ENCODE measurements around the gene FAM78A. TPM values are rescaled to one million over a fixed set of nuclear protein-coding genes. Genes with fewer than 3 reads are reported as not detected.
"Not testable (repeated sequence)": the region's sequence is repeated elsewhere in the genome, so short reads cannot be mapped to it uniquely, and the experiment has no call there.

FAM78A gene
- total RNA-seq, 1 donor from 2014 or later: 0.73 TPM

DNA sequence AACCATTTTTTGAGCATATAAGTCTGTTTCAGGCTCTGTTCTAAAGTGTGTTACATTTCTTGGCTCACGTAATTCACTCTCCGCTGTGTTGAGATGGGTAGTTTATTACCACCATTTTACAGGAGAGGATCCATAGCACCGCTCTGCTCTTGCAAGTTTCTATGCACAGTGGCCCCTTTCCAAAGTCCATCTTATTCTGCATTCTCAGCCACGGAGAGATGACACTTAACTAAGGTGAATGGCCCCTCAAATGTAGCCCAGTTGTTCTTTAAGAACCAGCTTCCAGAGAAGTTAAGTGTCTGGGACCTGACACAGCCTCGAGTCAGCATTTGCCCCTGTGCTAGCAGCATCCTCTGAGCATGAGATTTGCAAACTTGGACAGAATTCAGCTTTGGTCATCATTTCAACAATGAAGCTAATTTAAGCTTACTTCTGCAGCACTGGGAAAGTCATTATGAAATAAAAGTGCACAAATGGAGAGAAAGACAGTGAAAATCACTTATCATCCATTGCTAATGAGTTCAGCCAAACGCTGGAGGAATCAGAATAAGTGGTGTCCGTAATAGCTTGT is 61.9 kb downstream of the FAM78A start:
- Histone ChIP-seq H3K27ac (ENCODE audit: low read depth, low read length) (no peak overlapping the region), H3K9me3 (ENCODE audit: insufficient read depth, low read depth, low read length) (no peaks in the 10 kb centered on the region), H3K79me2 (ENCODE audit: insufficient read depth, low read length) (no peaks in the 10 kb centered on the region), H3K9ac (ENCODE audit: low read length) (no peak overlapping the region), H3K4me3 (ENCODE audit: insufficient read depth, low read depth, low read length) (no peak overlapping the region), H3K4me1 (ENCODE audit: insufficient read depth, low read length) (no peaks in the 10 kb centered on the region), H3K27me3 (ENCODE audit: insufficient read depth, low read length) (no peaks in the 10 kb centered on the region), H4K20me1 (ENCODE audit: insufficient read depth, low read length) (peaks cover 8% of the 10 kb centered on the region), H3K36me3 (ENCODE audit: insufficient read depth, low read length) (peaks cover 5% of the 10 kb centered on the region), H3K4me2 (ENCODE audit: low read length) (no peak overlapping the region), H2AFZ (ENCODE audit: low read depth, low read length) (no peak overlapping the region)
- H3K27me3 Mint-ChIP-seq (ENCODE audit: low read depth, unreplicated experiment): no peaks in the 10 kb centered on the region
- TF ChIP-seq CTCF (IDR thresholded peaks at IDR 0.05; ENCODE audit: insufficient read depth, low read depth, low read length) (no peak), EZH2 (IDR thresholded peaks at IDR 0.05; ENCODE audit: insufficient read depth, low read length) (no peak)
- FAIRE-seq (no peak), DNase-seq (ENCODE audit: low read depth) (peak; percentile 18)
- H3K36me3 Mint-ChIP-seq (ENCODE audit: low read depth, unreplicated experiment): peaks cover 27% of the 10 kb centered on the region
- H3K4me1 Mint-ChIP-seq (ENCODE audit: low read depth, unreplicated experiment): peaks cover 27% of the 10 kb centered on the region
- peaks cover 4% of the 10 kb centered on the region for H3K9me3 Mint-ChIP-seq (ENCODE audit: unreplicated experiment)
- no peak overlapping the region for H3K27ac Mint-ChIP-seq (ENCODE audit: unreplicated experiment)
- H3K4me3 Mint-ChIP-seq (ENCODE audit: unreplicated experiment): no peak overlapping the region

- H3K4me1 ChIP-seq (ENCODE audit: insufficient read depth, low read length); H3K27me3 ChIP-seq (ENCODE audit: insufficient read depth, low read length); H3K27me3 Mint-ChIP-seq (ENCODE audit: low read depth, unreplicated experiment); H2AFZ ChIP-seq (ENCODE audit: low read depth, low read length); H3K79me2 ChIP-seq (ENCODE audit: insufficient read depth, low read length); H3K27ac Mint-ChIP-seq (ENCODE audit: unreplicated experiment); H3K4me2 ChIP-seq (ENCODE audit: low read length); H3K4me3 ChIP-seq (ENCODE audit: insufficient read depth, low read depth, low read length); FAIRE-seq; H3K9me3 ChIP-seq (ENCODE audit: insufficient read depth, low read depth, low read length); H3K9me3 Mint-ChIP-seq (ENCODE audit: unreplicated experiment); H3K27ac ChIP-seq (ENCODE audit: low read depth, low read length); H3K4me3 Mint-ChIP-seq (ENCODE audit: unreplicated experiment); DNase-seq (ENCODE audit: low read depth); H3K36me3 ChIP-seq (ENCODE audit: insufficient read depth, low read length); H3K9ac ChIP-seq (ENCODE audit: low read length); H4K20me1 ChIP-seq (ENCODE audit: insufficient read depth, low read length): not testable (repeated sequence)
- peaks cover 29% of the 10 kb centered on the region for H3K36me3 Mint-ChIP-seq (ENCODE audit: low read depth, unreplicated experiment)
- peaks cover 10% of the 10 kb centered on the region for H3K4me1 Mint-ChIP-seq (ENCODE audit: low read depth, unreplicated experiment)
These were observed 64.4 kb downstream of the FAM78A start for GRCh38 chr9:131211920-131212319.

Other genes starting within 250 kb of the FAM78A start
- gene AIF1L, start 180.0 kb downstream of the FAM78A start, total RNA-seq: 20.2 and 23.7 TPM in 2 replicates
- 30.5 and 33.4 TPM in 2 replicates for gene NUP214, start 150.9 kb downstream of the FAM78A start, total RNA-seq
- gene PLPP7, start 13.2 kb upstream of the FAM78A start, total RNA-seq: 0.20 and 0.65 TPM in 2 replicates
- gene PRRC2B, start 117.6 kb upstream of the FAM78A start, total RNA-seq: 260 and 292 TPM in 2 replicates
- 29.0 and 34.8 TPM in 2 replicates for gene POMT1, start 226.4 kb upstream of the FAM78A start, total RNA-seq

All from astrocyte (in vitro differentiated cells and primary cell).